Tibial nerve (tissue), 4 donors: ENCODE results near the gene PTPRF. TPM values are rescaled to one million over a fixed set of nuclear protein-coding genes. Genes with fewer than 3 reads are reported as not detected.

Source experiments
- DNase-seq, 2 donors: peaks; one replicate each; pipeline ENCODE4 v3.0.0-alpha.2; 2019; ENCODE audit warnings: low spot score in 2 of 2
- H3K27ac ChIP-seq, 4 donors: fragments of 200-600 bp; sonication (generic) in 3 of 4; one replicate each; pipeline ENCODE4 v1.5.1; 2017 to 2019; ENCODE audit warnings: mild to moderate bottlenecking in 1 of 4
- H3K27me3 ChIP-seq, 2 donors: fragments of 200-600 bp; sonication (generic) in 1 of 2; one replicate each; pipeline versions ENCODE4 v1.5.1 to v1.6.0; 2017 to 2019
- H3K36me3 ChIP-seq, 3 donors: fragments of 200-600 bp; sonication (generic); one replicate each; pipeline ENCODE4 v1.5.1; 2018 to 2019
- H3K4me1 ChIP-seq, 4 donors: fragments of 200-600 bp; sonication (generic) in 3 of 4; one replicate each; pipeline ENCODE4 v1.5.1; 2017 to 2019
- H3K4me3 ChIP-seq, 4 donors: fragments of 200-600 bp; sonication (generic) in 3 of 4; one replicate each; pipeline ENCODE4 v1.5.1; 2017 to 2019; ENCODE audit warnings: mild to moderate bottlenecking in 1 of 4, moderate library complexity in 1 of 4
- H3K9me3 ChIP-seq, 4 donors: fragments of 200-600 bp; sonication (generic) in 3 of 4; one replicate each; pipeline ENCODE4 v1.5.1; 2017 to 2019
- CTCF ChIP-seq, 5 experiments: fragments of 200-600 bp in 3 of 5; fragments of 450-650 bp in 2 of 5; sonication (generic) in 3 of 5; IDR thresholded peaks; one replicate each; pipeline ENCODE4 v1.5.1; 2016 to 2019; ENCODE audit warnings: antibody characterized with exemption in 5 of 5, mild to moderate bottlenecking in 3 of 5, moderate library complexity in 2 of 5
- EP300 ChIP-seq, 2 donors: sonication (generic); formaldehyde crosslinking; IDR thresholded peaks; one replicate each; pipeline ENCODE4 v1.6.1; 2017; ENCODE audit warnings: antibody characterized with exemption in 2 of 2, mild to moderate bottlenecking in 1 of 2
- POLR2A ChIP-seq, 2 donors: fragments of 450-650 bp; IDR thresholded peaks; one replicate each; pipeline ENCODE4 v1.6.1; 2017; ENCODE audit warnings: antibody characterized with exemption in 2 of 2, mild to moderate bottlenecking in 2 of 2, moderate library complexity in 2 of 2
- WGBS, 2 donors: methylation state at CpG; one replicate each; pipeline ENCODE4 v1.1.5; 2018; 5-methylcytosine and 5-hydroxymethylcytosine counted together
- total RNA-seq, 4 donors: library from RNA; depleted of rRNA; stranded (reverse); fragments of >200 nt; gene quantifications; one replicate each; pipeline ENCODE4 v1.1.0, GENCODE V29; 2016

Gene PTPRF
- total RNA-seq, 4 donors from 2014 or later = 72.0 to 112 (median 92.5) TPM

GRCh38 chr1:43616383-43616782, 85.7 kb downstream of the PTPRF start:
- H3K4me3 ChIP-seq = no peak overlapping the region
- H3K4me1 ChIP-seq = no peaks in the 10 kb centered on the region
- TF ChIP-seq EP300 (IDR thresholded peaks at IDR 0.05) = no peak
- no peak for TF ChIP-seq POLR2A (IDR thresholded peaks at IDR 0.05)
- no peak for TF ChIP-seq CTCF (IDR thresholded peaks at IDR 0.05)
- H3K27me3 ChIP-seq = no peaks in the 10 kb centered on the region
- H3K9me3 ChIP-seq = no peaks in the 10 kb centered on the region
- peaks cover 0 to 91% (median 0%) of the 10 kb centered on the region in 3 donors for H3K36me3 ChIP-seq
- WGBS, 2 donors = 87 to 92% methylated on average over 7 of the region's 7 CpGs
- no peak overlapping the region for H3K27ac ChIP-seq
- DNase-seq = no peak

- TF ChIP-seq CTCF (IDR thresholded peaks at IDR 0.05) = no peak
- no peak for TF ChIP-seq POLR2A (IDR thresholded peaks at IDR 0.05)
- TF ChIP-seq EP300 (IDR thresholded peaks at IDR 0.05) = no peak
- H3K27me3 ChIP-seq = no peaks in the 10 kb centered on the region
- no peak overlapping the region for H3K27ac ChIP-seq
- H3K4me1 ChIP-seq = peaks cover 0 to under 1% (median 0%) of the 10 kb centered on the region in 4 donors
- H3K36me3 ChIP-seq = peaks cover 0 to 96% (median 0%) of the 10 kb centered on the region in 3 donors
- no peak for DNase-seq
- 85 to 96% methylated on average over 3 to 5 of the region's 5 CpGs for WGBS, 2 donors
- H3K9me3 ChIP-seq = no peaks in the 10 kb centered on the region
- no peak overlapping the region for H3K4me3 ChIP-seq
These were observed 86.3 kb downstream of the PTPRF start for GRCh38 chr1:43617011-43617410.

DNA sequence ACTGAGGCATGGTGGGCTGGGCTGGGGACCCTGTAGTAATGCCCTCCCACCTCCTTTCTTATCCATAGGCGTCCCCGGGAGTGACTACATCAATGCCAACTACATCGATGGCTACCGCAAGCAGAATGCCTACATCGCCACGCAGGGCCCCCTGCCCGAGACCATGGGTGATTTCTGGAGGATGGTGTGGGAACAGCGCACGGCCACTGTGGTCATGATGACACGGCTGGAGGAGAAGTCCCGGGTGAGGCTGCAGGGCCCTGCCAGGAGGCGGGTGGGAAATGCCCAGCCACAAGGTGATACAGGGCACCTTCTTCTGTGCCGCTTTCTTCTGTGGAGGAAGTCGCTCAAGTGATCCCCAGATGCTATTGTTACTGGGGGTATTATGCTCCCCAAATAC, 87.0 kb downstream of the PTPRF start:
- Histone ChIP-seq H3K4me3 (no peak overlapping the region), H3K4me1 (peaks cover 0 to 5% (median 0%) of the 10 kb centered on the region in 4 donors), H3K27ac (no peak overlapping the region), H3K27me3 (no peaks in the 10 kb centered on the region), H3K36me3 (peaks cover 0 to 95% (median 0%) of the 10 kb centered on the region in 3 donors), H3K9me3 (no peaks in the 10 kb centered on the region)
- 94 to 95% methylated on average over 13 to 14 of the region's 14 CpGs for WGBS, 2 donors
- TF ChIP-seq CTCF (IDR thresholded peaks at IDR 0.05) (no peak), POLR2A (IDR thresholded peaks at IDR 0.05) (no peak), EP300 (IDR thresholded peaks at IDR 0.05) (no peak)
- DNase-seq = no peak

GRCh38 chr1:43618521-43619313, 88.0 kb downstream of the PTPRF start:
- no peaks in the 10 kb centered on the region for H3K9me3 ChIP-seq
- 89 to 97% methylated on average over 16 to 22 of the region's 22 CpGs for WGBS, 2 donors
- H3K36me3 ChIP-seq = peaks cover 0 to 95% (median 0%) of the 10 kb centered on the region in 3 donors
- no peak overlapping the region for H3K27ac ChIP-seq
- no peak for TF ChIP-seq EP300 (IDR thresholded peaks at IDR 0.05)
- no peak for TF ChIP-seq POLR2A (IDR thresholded peaks at IDR 0.05)
- no peak for TF ChIP-seq CTCF (IDR thresholded peaks at IDR 0.05)
- no peaks in the 10 kb centered on the region for H3K27me3 ChIP-seq
- no peak for DNase-seq
- peaks cover 0 to 5% (median 0%) of the 10 kb centered on the region in 4 donors for H3K4me1 ChIP-seq
- H3K4me3 ChIP-seq = no peak overlapping the region

DNA sequence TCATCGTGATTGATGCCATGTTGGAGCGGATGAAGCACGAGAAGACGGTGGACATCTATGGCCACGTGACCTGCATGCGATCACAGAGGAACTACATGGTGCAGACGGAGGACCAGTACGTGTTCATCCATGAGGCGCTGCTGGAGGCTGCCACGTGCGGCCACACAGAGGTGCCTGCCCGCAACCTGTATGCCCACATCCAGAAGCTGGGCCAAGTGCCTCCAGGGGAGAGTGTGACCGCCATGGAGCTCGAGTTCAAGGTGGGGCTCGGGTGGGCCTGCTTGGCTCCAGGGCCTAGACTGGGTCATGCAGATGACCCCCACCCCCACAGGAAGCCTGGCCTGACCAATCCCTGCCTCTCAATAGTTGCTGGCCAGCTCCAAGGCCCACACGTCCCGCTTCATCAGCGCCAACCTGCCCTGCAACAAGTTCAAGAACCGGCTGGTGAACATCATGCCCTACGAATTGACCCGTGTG, 88.7 kb downstream of the PTPRF start:
- DNase-seq = no peak
- Histone ChIP-seq H3K9me3 (no peaks in the 10 kb centered on the region), H3K4me1 (peaks cover 0 to 5% (median 0%) of the 10 kb centered on the region in 4 donors), H3K36me3 (peaks cover 0 to 95% (median 2%) of the 10 kb centered on the region in 3 donors), H3K27me3 (no peaks in the 10 kb centered on the region), H3K27ac (no peak overlapping the region), H3K4me3 (no peak overlapping the region)
- TF ChIP-seq POLR2A (IDR thresholded peaks at IDR 0.05) (no peak), CTCF (IDR thresholded peaks at IDR 0.05) (no peak), EP300 (IDR thresholded peaks at IDR 0.05) (no peak)
- 95 to 97% methylated on average over 21 of the region's 21 CpGs for WGBS, 2 donors
